ENCODE measurements around the gene PRICKLE3. TPM values are rescaled to one million over a fixed set of nuclear protein-coding genes. Genes with fewer than 3 reads are reported as not detected.

The PRICKLE3 gene
- total RNA-seq = 19.5 and 38.1 TPM in 2 replicates

DNA sequence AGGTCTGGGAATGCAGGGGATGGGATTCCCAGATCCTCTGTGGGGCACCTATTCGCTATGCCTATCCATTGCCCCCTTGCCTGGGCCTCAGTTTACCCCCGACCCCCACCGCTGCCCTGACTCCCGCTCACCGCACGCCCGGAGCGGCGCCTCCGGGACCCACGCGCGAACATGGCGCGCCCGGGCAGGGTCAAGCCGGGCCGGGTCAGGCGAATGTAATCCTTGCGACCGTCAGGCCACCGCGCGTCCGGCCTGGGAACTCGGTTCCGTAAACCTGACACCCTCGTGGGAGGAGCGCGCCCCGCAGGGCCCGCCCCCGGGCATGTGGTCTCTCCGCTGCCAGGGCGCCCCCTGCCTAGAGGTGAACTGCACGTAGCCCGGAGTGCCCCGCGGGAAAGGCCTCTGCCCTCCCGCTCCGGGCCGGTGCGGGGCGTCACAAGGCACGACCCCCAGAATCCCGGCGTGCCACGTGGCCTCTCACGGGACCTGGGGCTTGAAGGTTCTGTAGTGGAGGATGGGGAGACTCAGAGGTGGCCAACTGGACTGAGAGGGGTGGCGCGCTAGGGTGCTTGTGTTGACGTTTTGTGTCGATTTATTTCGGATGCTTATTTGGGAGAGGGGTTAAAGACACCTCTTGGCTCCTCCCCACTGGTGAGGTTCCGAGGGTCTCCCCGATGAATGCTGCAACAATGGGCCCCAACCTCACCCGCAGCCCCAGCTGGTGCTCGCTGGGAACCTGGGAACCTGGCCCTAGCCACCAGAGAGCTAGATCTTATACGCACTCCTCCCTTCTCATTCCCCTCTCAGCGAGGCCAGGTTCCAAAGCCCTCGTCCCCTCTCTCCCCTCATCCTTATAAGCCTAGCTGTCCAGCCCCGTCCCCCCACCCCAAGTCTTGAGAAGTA lies at the start of gene PRICKLE3:
PRICKLE3 (minus strand) TSS at position 249 of the 903 bp plus-strand sequence; CDS start at position 173, 76 bp downstream.

DNA sequence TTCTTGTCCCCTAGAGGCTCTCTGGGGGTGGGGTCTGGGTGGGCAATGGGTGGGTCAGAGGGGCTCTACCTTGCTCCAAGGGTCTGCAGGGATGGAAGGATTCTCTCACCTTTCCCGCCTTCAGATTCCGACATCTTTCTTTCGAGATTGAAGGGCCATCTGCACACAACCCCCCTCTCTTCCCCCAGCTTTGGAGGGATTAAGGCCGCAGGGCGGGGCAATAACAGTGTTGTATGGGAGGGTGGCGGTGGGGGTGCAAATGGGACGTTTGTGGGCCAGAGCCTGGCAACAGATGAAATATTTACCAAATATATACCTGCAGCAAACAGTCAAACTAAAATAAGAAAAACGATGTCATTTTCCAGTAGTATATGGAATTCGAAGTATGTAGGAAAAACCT lies 47.0 kb upstream of the PRICKLE3 start, which contains the start of gene CACNA1F:
CACNA1F (minus strand) TSS at position 165 of the 400 bp plus-strand sequence; CDS start at position 134, 31 bp downstream.

DNA sequence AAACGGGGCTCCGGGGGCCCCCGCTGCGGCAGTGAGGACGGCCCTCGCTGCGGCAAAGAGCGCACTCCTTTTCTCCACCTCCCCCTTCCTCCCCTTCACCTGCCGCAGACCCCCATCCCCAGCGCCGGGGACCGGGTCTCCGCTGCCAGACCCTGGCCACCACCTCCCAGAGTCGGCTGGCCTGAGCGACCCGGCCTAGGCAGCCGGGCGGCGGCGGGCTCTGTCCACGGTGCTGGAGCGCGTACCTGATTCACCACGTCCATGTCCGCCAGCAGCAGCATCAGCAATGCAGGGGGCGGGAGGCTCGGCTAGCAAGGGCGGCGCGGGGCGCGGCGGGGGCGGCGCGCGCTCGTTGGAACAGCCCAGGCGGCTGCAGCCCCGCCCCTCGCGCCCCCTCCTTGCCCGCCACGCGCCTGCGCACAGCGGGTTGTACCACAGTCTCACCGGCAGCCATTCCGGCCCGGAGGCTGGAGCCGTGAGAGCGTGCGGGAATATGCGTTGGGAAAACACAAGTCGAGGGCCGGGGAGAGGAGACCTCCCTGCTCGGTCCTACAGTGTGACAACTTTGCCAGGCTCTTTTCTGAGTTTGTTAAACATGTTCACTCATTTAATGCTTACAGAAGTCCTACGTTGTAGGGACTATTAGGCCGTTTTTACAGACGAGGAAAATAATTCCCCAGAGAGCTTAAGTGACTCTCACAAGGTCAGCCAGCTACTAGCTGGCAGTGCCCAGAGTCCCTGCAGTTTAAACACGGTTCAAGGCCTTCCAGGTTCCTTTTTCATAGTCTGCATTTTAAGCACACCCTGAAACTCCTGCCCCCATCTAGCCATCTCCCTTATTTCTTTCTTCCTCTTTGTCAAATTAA lies 14.0 kb upstream of the PRICKLE3 start, which contains the start of gene SYP:
SYP (minus strand) TSS at position 288 of the 866 bp plus-strand sequence; CDS start at position 281, 7 bp downstream.

GRCh38 chrX:49171752-49172279 lies 14.4 kb downstream of the PRICKLE3 start, which contains the start of gene PLP2:
TSS of gene PLP2 (plus strand) at chrX:49171898. CDS start at chrX:49172001, 103 bp downstream.

GRCh38 chrX:49162620-49163019 lies 23.6 kb downstream of the PRICKLE3 start, which contains the start of gene MAGIX:
TSS of gene MAGIX (plus strand) at chrX:49162758. CDS start at chrX:49162890, 132 bp downstream.

Other genes starting within 250 kb of the PRICKLE3 start
- 17.4 and 34.5 TPM in 2 replicates for gene OTUD5, start 228.8 kb downstream of the PRICKLE3 start, total RNA-seq
- under 0.01 and 0.93 TPM in 2 replicates for gene KCND1, start 214.5 kb downstream of the PRICKLE3 start, total RNA-seq
- 23.6 and 36.5 TPM in 2 replicates for gene GRIPAP1, start 184.1 kb downstream of the PRICKLE3 start, total RNA-seq
- 17.4 and 37.9 TPM in 2 replicates for gene TFE3, start 143.0 kb downstream of the PRICKLE3 start, total RNA-seq
- gene CCDC120, start 127.4 kb downstream of the PRICKLE3 start, total RNA-seq = 2.1 and 5.8 TPM in 2 replicates
- gene PRAF2, start 112.4 kb downstream of the PRICKLE3 start, total RNA-seq = 2.1 and 5.4 TPM in 2 replicates
- gene WDR45, start 106.5 kb downstream of the PRICKLE3 start, total RNA-seq = 29.0 and 29.4 TPM in 2 replicates
- 22.9 and 29.0 TPM in 2 replicates for gene GPKOW, start 62.6 kb downstream of the PRICKLE3 start, total RNA-seq
- 2.3 and 2.7 TPM in 2 replicates for gene MAGIX, start 23.6 kb downstream of the PRICKLE3 start, total RNA-seq
- 17.1 and 24.4 TPM in 2 replicates for gene PLP2, start 14.5 kb downstream of the PRICKLE3 start, total RNA-seq
- under 0.01 TPM in 1 of 2 replicates, not detected in the other for gene SYP, start 13.8 kb upstream of the PRICKLE3 start, total RNA-seq
- under 0.01 and 0.07 TPM in 2 replicates for gene CACNA1F, start 47.0 kb upstream of the PRICKLE3 start, total RNA-seq
- 11.3 and 13.9 TPM in 2 replicates for gene CCDC22, start 49.1 kb upstream of the PRICKLE3 start, total RNA-seq
- 0.14 TPM in 1 of 2 replicates, not detected in the other for gene FOXP3, start 78.3 kb upstream of the PRICKLE3 start, total RNA-seq
- 4.1 and 9.0 TPM in 2 replicates for gene PPP1R3F, start 83.4 kb upstream of the PRICKLE3 start, total RNA-seq
- not detected in 2 replicates for gene GAGE10, start 117.3 kb upstream of the PRICKLE3 start, total RNA-seq
- not detected in 2 replicates for gene GAGE12J, start 135.7 kb upstream of the PRICKLE3 start, total RNA-seq
- gene GAGE13, start 145.2 kb upstream of the PRICKLE3 start, total RNA-seq = not detected in 2 replicates

Data from nasal cavity respiratory epithelium epithelial cell of viscerocranial mucosa (primary cell).